Right renal cortex interstitium (tissue), 3 donors: ENCODE results near the gene HOXB6. TPM values are rescaled to one million over a fixed set of nuclear protein-coding genes. Genes with fewer than 3 reads are reported as not detected.

Experiments
- DNase-seq, 3 donors: peaks; one replicate each; pipeline ENCODE4 v3.0.0-alpha.2; 2013; ENCODE audit warnings: low read depth in 3 of 3, low spot score in 2 of 3
- polyA plus RNA-seq, 3 donors: library from polyadenylated mRNA; unstranded; fragments of 120-200 nt; gene quantifications; one replicate each; pipeline ENCODE4 v1.2.1, GENCODE V29; 2013; ENCODE audit not compliant: insufficient read length in 3 of 3

Gene HOXB6
- polyA plus RNA-seq, 3 donors: 69.6 to 81.4 (median 72.6) TPM

GRCh38 chr17:48611213-48611612, 6.4 kb upstream of the HOXB6 start:
- DNase-seq: no peak

- DNase-seq: no peak
Observed at GRCh38 chr17:48610282-48611211, 5.8 kb upstream of the HOXB6 start, which contains the start of gene HOXB7. TSS of gene HOXB7 (minus strand) at chr17:48611017. CDS start at chr17:48610918, 99 bp downstream.

GRCh38 chr17:48609759-48610281, 5.0 kb upstream of the HOXB6 start:
- no peak for DNase-seq

GRCh38 chr17:48609033-48609432, 4.2 kb upstream of the HOXB6 start:
- no peak for DNase-seq

- DNase-seq: no peak
Observed at GRCh38 chr17:48608494-48608834, 3.7 kb upstream of the HOXB6 start.

- DNase-seq: no peak
Observed at GRCh38 chr17:48606892-48607614, 2.3 kb upstream of the HOXB6 start.

- no peak for DNase-seq
Observed at GRCh38 chr17:48605991-48606891, 1.5 kb upstream of the HOXB6 start.

GRCh38 chr17:48605409-48605919, 678 bp upstream of the HOXB6 start:
- no peak for DNase-seq

- DNase-seq: no peak
Observed at GRCh38 chr17:48603959-48604769, 622 bp downstream of the HOXB6 start.

GRCh38 chr17:48601539-48602425, 3.0 kb downstream of the HOXB6 start:
- no peak for DNase-seq

GRCh38 chr17:48601207-48601538, 3.6 kb downstream of the HOXB6 start:
- no peak for DNase-seq

- DNase-seq: no peak
Observed at GRCh38 chr17:48600244-48601098, 4.3 kb downstream of the HOXB6 start.

GRCh38 chr17:48599354-48599753, 5.4 kb downstream of the HOXB6 start:
- DNase-seq: no peak

GRCh38 chr17:48598736-48599135, 6.0 kb downstream of the HOXB6 start:
- no peak for DNase-seq

GRCh38 chr17:48597778-48598631, 6.8 kb downstream of the HOXB6 start:
- no peak for DNase-seq

- no peak for DNase-seq
Observed at GRCh38 chr17:48597528-48597777, 7.3 kb downstream of the HOXB6 start.
